GM12874 (cell line): ENCODE data around the gene PRPF18.

Experiments used
- CTCF ChIP-seq: IDR thresholded peaks from 2 replicates; pipeline ENCODE4 v1.5.1; 2011; ENCODE audit warnings: low read depth, mild to moderate bottlenecking, control low read depth, low read length, moderate library complexity; ENCODE audit not compliant: insufficient read depth

PRPF18 gene

GRCh38 chr10:13643016-13643415, 56.3 kb downstream of the PRPF18 start:
- TF ChIP-seq CTCF = no peak

GRCh38 chr10:13644866-13645265, 58.1 kb downstream of the PRPF18 start:
- no peak for TF ChIP-seq CTCF

- TF ChIP-seq CTCF = no peak
Observed at GRCh38 chr10:13648425-13648824, 61.7 kb downstream of the PRPF18 start.

GRCh38 chr10:13649844-13650520, 63.2 kb downstream of the PRPF18 start:
- no peak for TF ChIP-seq CTCF

- no peak for TF ChIP-seq CTCF
Observed at GRCh38 chr10:13650961-13651360, 64.2 kb downstream of the PRPF18 start.

- TF ChIP-seq CTCF = no peak
Observed at GRCh38 chr10:13651969-13652720, 65.4 kb downstream of the PRPF18 start.

GRCh38 chr10:13652860-13653259, 66.1 kb downstream of the PRPF18 start:
- no peak for TF ChIP-seq CTCF
